Lung (tissue), 12 donors: Measurements from ENCODE around the gene TAX1BP3. TPM values are rescaled to one million over a fixed set of nuclear protein-coding genes. Genes with fewer than 3 reads are reported as not detected.

Source experiments
- ATAC-seq: fragments of 200-7000 bp; cut with Tn5 transposase; one replicate; pipeline ENCODE4 v1.9.1; 2020; ENCODE audit warnings: moderate number of reproducible peaks; ENCODE audit not compliant: insufficient read depth, low FRiP score
- DNase-seq, 3 donors: peaks; one replicate each; pipeline ENCODE4 v3.0.0-alpha.2; 2013 to 2017
- H3K27ac ChIP-seq, 2 donors: one replicate each; pipeline ENCODE4 v1.5.1; 2013; ENCODE audit warnings: mild to moderate bottlenecking in 2 of 2, moderate library complexity in 2 of 2, control low read depth in 1 of 2, inconsistent platforms in 1 of 2, low read depth in 1 of 2, low read length in 1 of 2
- H3K27me3 ChIP-seq, 3 donors: one replicate each; pipeline ENCODE4 v1.5.1; 2013; ENCODE audit warnings: low read length in 2 of 3; ENCODE audit not compliant: control insufficient read depth in 3 of 3, insufficient read depth in 3 of 3
- H3K36me3 ChIP-seq, 4 donors: one replicate each; pipeline ENCODE4 v1.5.1; 2013; ENCODE audit warnings: low read length in 4 of 4, mild to moderate bottlenecking in 1 of 4, moderate library complexity in 1 of 4; ENCODE audit not compliant: control insufficient read depth in 4 of 4, insufficient read depth in 4 of 4
- H3K4me1 ChIP-seq, 5 donors: one replicate each; pipeline ENCODE4 v1.5.1; 2013; ENCODE audit warnings: low read length in 5 of 5, mild to moderate bottlenecking in 2 of 5, moderate library complexity in 1 of 5; ENCODE audit not compliant: control insufficient read depth in 5 of 5, insufficient read depth in 5 of 5
- H3K4me3 ChIP-seq: one replicate; pipeline ENCODE4 v1.5.1; 2013; ENCODE audit warnings: mild to moderate bottlenecking, control low read depth, moderate library complexity
- H3K9ac ChIP-seq, 2 donors: one replicate each; pipeline ENCODE4 v1.5.1; 2013; ENCODE audit warnings: low read length in 2 of 2, control low read depth in 1 of 2; ENCODE audit not compliant: insufficient read depth in 1 of 2
- H3K9me3 ChIP-seq, 4 donors: one replicate each; pipeline ENCODE4 v1.5.1; 2013; ENCODE audit warnings: low read length in 3 of 4, mild to moderate bottlenecking in 1 of 4, moderate library complexity in 1 of 4; ENCODE audit not compliant: control insufficient read depth in 4 of 4, insufficient read depth in 3 of 4
- WGBS, 2 donors: extraction: QIAGEN DNeasy Blood & Tissue Kit; methylation state at CpG; one replicate each; pipeline ENCODE4 v1.1.7; 2013; 5-methylcytosine and 5-hydroxymethylcytosine counted together
- polyA plus RNA-seq, 2 donors: library from polyadenylated mRNA; stranded (reverse); fragments of 200-250 nt; gene quantifications; one replicate each; pipeline ENCODE4 v1.2.1, GENCODE V29; 2013
- total RNA-seq, 2 donors: library from RNA; depleted of rRNA in 1 of 2; stranded (reverse); fragments of >200 nt in 1 of 2; gene quantifications; one replicate each; pipeline ENCODE4 v1.2.1, GENCODE V29; 2014 to 2021
- TF ChIP-seq, protein P1 (sequence below): IDR thresholded peaks from 2 replicates; pipeline ENCODE4 v1.5.1; 2012; ENCODE audit warnings: mild to moderate bottlenecking; ENCODE audit errors: control extremely low read depth, extremely low read depth
- donor health status: control.
- donor health status: control.
- donor health status: Bipolar disorder and iron deficiency.
- donor health status: healthy.
- donor health status: DM: yes; HTN: yes; CAD: no.

Gene TAX1BP3
- total and polyA plus RNA-seq, 4 donors: 69.7 to 146 (median 97.0) TPM

DNA sequence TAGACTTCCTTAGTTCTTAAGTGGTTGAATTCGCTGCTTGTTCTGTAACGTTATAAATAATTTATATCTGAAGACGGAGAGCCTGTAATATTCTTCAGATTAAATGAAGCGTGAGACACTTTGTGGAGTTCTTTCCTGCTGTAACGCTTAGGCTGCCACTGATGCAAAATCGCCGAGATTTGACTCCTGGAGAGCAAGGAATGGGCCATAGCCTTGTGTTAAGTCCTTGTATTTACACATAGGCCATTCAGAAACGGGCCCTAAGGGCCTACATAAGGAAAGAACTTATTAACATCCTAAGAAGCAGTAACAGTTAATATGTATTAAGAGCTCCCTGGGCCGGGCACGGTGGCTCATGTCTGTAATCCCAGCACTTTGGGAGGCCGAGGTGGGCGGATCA, 1.2 kb upstream of the TAX1BP3 start:
- Histone ChIP-seq H3K4me1 (peaks cover 4 to 26% (median 9%) of the 10 kb centered on the region in 5 donors), H3K9me3 (no peaks in the 10 kb centered on the region), H3K36me3 (peaks cover 0 to 19% (median 4%) of the 10 kb centered on the region in 4 donors), H3K27ac (no peak overlapping the region), H3K4me3 (peak overlapping the region; percentile 96), H3K9ac (peak overlapping the region; percentile 73 to 81), H3K27me3 (peaks cover 0 to under 1% (median 0%) of the 10 kb centered on the region in 3 donors)
- ATAC-seq (no peak), DNase-seq (no peak)
- WGBS, 2 donors: 46 to 59% methylated on average over 12 of the region's 12 CpGs
- TF ChIP-seq, protein P1, sequence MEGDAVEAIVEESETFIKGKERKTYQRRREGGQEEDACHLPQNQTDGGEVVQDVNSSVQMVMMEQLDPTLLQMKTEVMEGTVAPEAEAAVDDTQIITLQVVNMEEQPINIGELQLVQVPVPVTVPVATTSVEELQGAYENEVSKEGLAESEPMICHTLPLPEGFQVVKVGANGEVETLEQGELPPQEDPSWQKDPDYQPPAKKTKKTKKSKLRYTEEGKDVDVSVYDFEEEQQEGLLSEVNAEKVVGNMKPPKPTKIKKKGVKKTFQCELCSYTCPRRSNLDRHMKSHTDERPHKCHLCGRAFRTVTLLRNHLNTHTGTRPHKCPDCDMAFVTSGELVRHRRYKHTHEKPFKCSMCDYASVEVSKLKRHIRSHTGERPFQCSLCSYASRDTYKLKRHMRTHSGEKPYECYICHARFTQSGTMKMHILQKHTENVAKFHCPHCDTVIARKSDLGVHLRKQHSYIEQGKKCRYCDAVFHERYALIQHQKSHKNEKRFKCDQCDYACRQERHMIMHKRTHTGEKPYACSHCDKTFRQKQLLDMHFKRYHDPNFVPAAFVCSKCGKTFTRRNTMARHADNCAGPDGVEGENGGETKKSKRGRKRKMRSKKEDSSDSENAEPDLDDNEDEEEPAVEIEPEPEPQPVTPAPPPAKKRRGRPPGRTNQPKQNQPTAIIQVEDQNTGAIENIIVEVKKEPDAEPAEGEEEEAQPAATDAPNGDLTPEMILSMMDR: no peak

DNA sequence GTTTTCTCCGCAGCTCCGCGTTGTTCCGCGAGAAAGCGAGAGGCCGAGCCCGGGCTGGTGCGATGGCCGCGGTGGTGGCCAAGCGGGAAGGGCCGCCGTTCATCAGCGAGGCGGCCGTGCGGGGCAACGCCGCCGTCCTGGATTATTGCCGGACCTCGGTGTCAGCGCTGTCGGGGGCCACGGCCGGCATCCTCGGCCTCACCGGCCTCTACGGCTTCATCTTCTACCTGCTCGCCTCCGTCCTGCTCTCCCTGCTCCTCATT, 638 bp upstream of the TAX1BP3 start:
- ATAC-seq (no peak), DNase-seq (no peak)
- 0 to 1% methylated on average over 25 to 32 of the region's 32 CpGs for WGBS, 2 donors
- peak overlapping the region; percentile 73 to 81 for H3K9ac ChIP-seq
- H3K4me3 ChIP-seq: peak overlapping the region; percentile 96
- peaks cover 3 to 21% (median 8%) of the 10 kb centered on the region in 4 donors for H3K36me3 ChIP-seq
- no peaks in the 10 kb centered on the region for H3K9me3 ChIP-seq
- peak overlapping the region; percentile 90 to 94 for H3K27ac ChIP-seq
- TF ChIP-seq, protein P1: no peak
- H3K27me3 ChIP-seq: no peaks in the 10 kb centered on the region
- peaks cover 4 to 26% (median 9%) of the 10 kb centered on the region in 5 donors for H3K4me1 ChIP-seq

DNA sequence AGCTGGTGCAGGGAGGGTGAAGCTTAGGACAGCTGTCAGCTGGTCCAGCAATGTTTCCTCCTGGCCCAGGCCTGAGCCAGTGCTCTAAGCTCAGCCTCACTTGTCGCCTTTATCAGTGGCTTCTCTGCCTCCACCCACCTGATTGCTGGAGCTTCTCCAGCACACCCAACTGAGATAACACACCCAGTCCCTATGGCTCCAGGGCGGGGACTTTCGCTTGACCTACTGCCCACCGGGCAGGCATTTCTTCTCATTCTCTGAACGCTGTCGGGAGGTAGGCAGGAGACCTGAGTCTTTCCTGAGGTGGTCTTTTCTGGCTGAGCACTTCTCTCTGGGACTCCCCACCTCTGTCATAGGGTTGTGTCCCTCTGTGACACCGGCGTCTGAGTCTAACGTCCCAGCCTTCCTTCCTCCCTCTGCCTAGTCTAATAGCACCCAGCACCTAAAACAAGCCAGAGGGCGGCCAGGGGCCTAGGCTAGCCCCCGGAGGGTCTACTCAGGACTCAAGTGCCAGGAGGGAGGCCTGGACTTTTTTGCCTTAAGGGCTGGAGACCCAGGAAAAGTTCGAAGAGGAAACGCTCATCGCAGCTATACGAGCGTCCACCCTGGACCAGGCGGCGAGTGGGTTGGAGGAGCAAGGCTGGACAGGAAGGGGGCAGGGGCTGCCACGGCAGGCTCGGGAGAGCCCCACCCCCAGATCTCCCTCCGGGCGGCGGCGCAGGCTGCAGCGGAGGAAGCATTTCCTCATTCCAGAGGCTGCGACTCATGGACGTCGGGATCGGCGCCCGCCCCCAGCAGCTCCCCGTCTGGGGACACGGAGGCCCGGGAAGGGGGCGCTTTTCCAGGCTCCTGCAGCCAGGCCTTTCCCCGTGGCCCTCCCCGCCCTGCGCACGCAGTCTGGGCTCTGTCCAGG, 756 bp downstream of the TAX1BP3 start:
- WGBS, 2 donors: 5 to 10% methylated on average over 34 to 39 of the region's 39 CpGs
- peak; percentile 83 for ATAC-seq
- Histone ChIP-seq H3K4me3 (peak overlapping the region; percentile 82), H3K9ac (peak overlapping the region; percentile 73 to 92), H3K36me3 (peaks cover 5 to 23% (median 15%) of the 10 kb centered on the region in 4 donors), H3K9me3 (no peaks in the 10 kb centered on the region), H3K27me3 (no peaks in the 10 kb centered on the region), H3K4me1 (peaks cover 4 to 26% (median 9%) of the 10 kb centered on the region in 5 donors), H3K27ac (peak overlapping the region; percentile 99 to 100)
- TF ChIP-seq, protein P1: no peak
- DNase-seq: peak; percentile 94 to 95 (median 94)
